ENCODE data around the gene LEF1.

DNA sequence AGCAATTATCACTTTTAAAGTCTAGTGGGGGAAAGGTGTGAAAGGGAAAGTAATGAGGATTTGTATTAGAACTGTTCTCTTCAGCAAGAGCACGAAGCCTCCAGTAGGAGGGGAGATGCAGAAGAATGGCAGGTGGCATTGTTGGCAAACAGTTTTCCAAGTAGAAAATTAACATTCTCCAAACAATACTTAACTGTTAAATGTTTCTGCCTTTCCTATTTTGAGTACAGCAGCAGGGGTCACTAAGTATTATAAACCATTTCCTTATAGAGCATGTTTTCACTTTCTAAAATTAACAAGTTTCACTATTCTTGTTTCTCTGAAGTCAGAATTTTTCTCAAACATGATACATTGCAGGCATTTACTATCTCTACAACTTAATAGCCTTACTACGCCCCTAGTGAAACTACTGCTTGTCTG, 58.7 kb downstream of the LEF1 start:
- TF ChIP-seq, protein P1, sequence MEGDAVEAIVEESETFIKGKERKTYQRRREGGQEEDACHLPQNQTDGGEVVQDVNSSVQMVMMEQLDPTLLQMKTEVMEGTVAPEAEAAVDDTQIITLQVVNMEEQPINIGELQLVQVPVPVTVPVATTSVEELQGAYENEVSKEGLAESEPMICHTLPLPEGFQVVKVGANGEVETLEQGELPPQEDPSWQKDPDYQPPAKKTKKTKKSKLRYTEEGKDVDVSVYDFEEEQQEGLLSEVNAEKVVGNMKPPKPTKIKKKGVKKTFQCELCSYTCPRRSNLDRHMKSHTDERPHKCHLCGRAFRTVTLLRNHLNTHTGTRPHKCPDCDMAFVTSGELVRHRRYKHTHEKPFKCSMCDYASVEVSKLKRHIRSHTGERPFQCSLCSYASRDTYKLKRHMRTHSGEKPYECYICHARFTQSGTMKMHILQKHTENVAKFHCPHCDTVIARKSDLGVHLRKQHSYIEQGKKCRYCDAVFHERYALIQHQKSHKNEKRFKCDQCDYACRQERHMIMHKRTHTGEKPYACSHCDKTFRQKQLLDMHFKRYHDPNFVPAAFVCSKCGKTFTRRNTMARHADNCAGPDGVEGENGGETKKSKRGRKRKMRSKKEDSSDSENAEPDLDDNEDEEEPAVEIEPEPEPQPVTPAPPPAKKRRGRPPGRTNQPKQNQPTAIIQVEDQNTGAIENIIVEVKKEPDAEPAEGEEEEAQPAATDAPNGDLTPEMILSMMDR (conservative IDR thresholded peaks at IDR 0.05): no peak
- TF ChIP-seq EZH2 (IDR thresholded peaks at IDR 0.05; ENCODE audit: low read depth): no peak
